HEK293T (cell line): ENCODE results near the gene CTIF.

ENCODE experiments used
- CTCF ChIA-PET: fragments of 350-600 bp; formaldehyde crosslinking; extraction: SDS; loops from one replicate; lab custom pipeline; 2021; ENCODE audit warnings: antibody characterized with exemption, inconsistent platforms; lab: Yijun Ruan, JAX
- POLR2A ChIA-PET: fragments of 350-600 bp; formaldehyde crosslinking; extraction: SDS; loops from one replicate; lab custom pipeline; 2020; ENCODE audit warnings: antibody characterized with exemption, inconsistent platforms; lab: Yijun Ruan, JAX
- DNase-seq: peaks from one replicate; pipeline ENCODE4 v3.0.0; 2012; ENCODE audit warnings: mixed read lengths; ENCODE audit errors: extremely low spot score
- ARNT ChIP-seq: fragments of 450-650 bp; IDR thresholded peaks from 2 replicates; pipeline ENCODE4 v1.6.1; 2017; ENCODE audit warnings: mild to moderate bottlenecking
- BHLHE40 ChIP-seq: fragments of 450-650 bp; IDR thresholded peaks from 2 replicates; pipeline ENCODE4 v1.6.1; 2016; ENCODE audit warnings: mild to moderate bottlenecking, moderate library complexity, borderline replicate concordance
- CTBP1 ChIP-seq: fragments of 450-650 bp; IDR thresholded peaks from 2 replicates; pipeline ENCODE4 v1.6.1; 2016; ENCODE audit warnings: borderline replicate concordance
- ELF4 ChIP-seq: fragments of 450-650 bp; IDR thresholded peaks from 2 replicates; pipeline ENCODE4 v1.6.1; 2017; ENCODE audit warnings: antibody characterized with exemption
- FOXA1 ChIP-seq: fragments of 450-650 bp; IDR thresholded peaks from 2 replicates; pipeline ENCODE4 v1.6.1; 2016; ENCODE audit warnings: mild to moderate bottlenecking
- FOXK2 ChIP-seq: fragments of 450-650 bp; IDR thresholded peaks from 2 replicates; pipeline ENCODE4 v1.6.1; 2016; ENCODE audit warnings: mild to moderate bottlenecking
- FOXM1 ChIP-seq: fragments of 450-650 bp; IDR thresholded peaks from 2 replicates; pipeline ENCODE4 v1.6.1; 2017; ENCODE audit warnings: mild to moderate bottlenecking, borderline replicate concordance
- HDGF ChIP-seq: fragments of 450-650 bp; IDR thresholded peaks from 2 replicates; pipeline ENCODE4 v1.6.1; 2017; ENCODE audit warnings: antibody characterized with exemption, borderline replicate concordance
- L3MBTL2 ChIP-seq: fragments of 450-650 bp; conservative IDR thresholded peaks from 2 replicates; pipeline ENCODE4 v1.6.1; 2016; ENCODE audit warnings: mild to moderate bottlenecking
- LEF1 ChIP-seq: fragments of 450-650 bp; IDR thresholded peaks from 2 replicates; pipeline ENCODE4 v1.6.1; 2017; ENCODE audit warnings: mild to moderate bottlenecking, borderline replicate concordance
- NFRKB ChIP-seq: fragments of 450-650 bp; IDR thresholded peaks from 2 replicates; pipeline ENCODE4 v1.6.1; 2016; ENCODE audit warnings: mild to moderate bottlenecking, moderate library complexity
- PKNOX1 ChIP-seq: fragments of 450-650 bp; IDR thresholded peaks from 2 replicates; pipeline ENCODE4 v1.6.1; 2016
- SP1 ChIP-seq: fragments of 450-650 bp; IDR thresholded peaks from 2 replicates; pipeline ENCODE4 v1.6.1; 2017
- SUZ12 ChIP-seq: fragments of 450-650 bp; IDR thresholded peaks from 2 replicates; pipeline ENCODE4 v1.6.1; 2016; ENCODE audit warnings: mild to moderate bottlenecking
- TARDBP ChIP-seq: fragments of 450-650 bp; IDR thresholded peaks from 2 replicates; pipeline ENCODE4 v1.6.1; 2016
- ZNF384 ChIP-seq: fragments of 450-650 bp; IDR thresholded peaks from 2 replicates; pipeline ENCODE4 v1.6.1; 2016

The CTIF gene

GRCh38 chr18:48638896-48639771 is 100.3 kb downstream of the CTIF start:
- POLR2A ChIA-PET = no interaction called here
- DNase-seq = no peak
- TF ChIP-seq ARNT (no peak), HDGF (no peak), NFRKB (no peak), TARDBP (no peak), SUZ12 (no peak)
- CTCF ChIA-PET = no interaction called here

GRCh38 chr18:48639772-48640432 is 101.1 kb downstream of the CTIF start:
- TF ChIP-seq BHLHE40 = no peak
- DNase-seq = no peak
- ChIA-PET POLR2A (no interaction called here), CTCF (interaction anchor here (1.1 kb wide), 1 partner anchor 92 kb away, joined by 3 read pairs; no protein-coding TSS in a partner anchor)

- CTCF ChIA-PET = interaction anchor here (1.1 kb wide), 1 partner anchor 93 kb away, joined by 3 read pairs; no protein-coding TSS in a partner anchor
- no peak for TF ChIP-seq SP1
- no peak for TF ChIP-seq NFRKB
- no peak for TF ChIP-seq CTBP1
- no peak for TF ChIP-seq ELF4
- TF ChIP-seq FOXK2 = no peak
- TF ChIP-seq HDGF = no peak
- TF ChIP-seq ZNF384 = no peak
- TF ChIP-seq TARDBP = no peak
- no peak for TF ChIP-seq BHLHE40
- TF ChIP-seq SUZ12 = no peak
- no peak for TF ChIP-seq L3MBTL2
- TF ChIP-seq FOXA1 = no peak
- TF ChIP-seq PKNOX1 = no peak
- no peak for TF ChIP-seq FOXM1
- DNase-seq = no peak
- POLR2A ChIA-PET = no interaction called here
Measured at GRCh38 chr18:48640566-48641270, 101.9 kb downstream of the CTIF start.

- ChIA-PET POLR2A (no interaction called here), CTCF (no interaction called here)
- DNase-seq = no peak
- TF ChIP-seq ARNT (no peak), BHLHE40 (no peak), FOXK2 (no peak)
Measured at GRCh38 chr18:48641981-48642380, 103.2 kb downstream of the CTIF start.

- POLR2A ChIA-PET = no interaction called here
- CTCF ChIA-PET = no interaction called here
- no peak for TF ChIP-seq BHLHE40
- no peak for TF ChIP-seq ELF4
- TF ChIP-seq TARDBP = no peak
- no peak for TF ChIP-seq SP1
- TF ChIP-seq FOXM1 = no peak
- no peak for TF ChIP-seq HDGF
- no peak for TF ChIP-seq L3MBTL2
- no peak for TF ChIP-seq ZNF384
- TF ChIP-seq FOXK2 = no peak
- TF ChIP-seq PKNOX1 = no peak
- TF ChIP-seq NFRKB = no peak
- TF ChIP-seq SUZ12 = no peak
- no peak for TF ChIP-seq ARNT
- TF ChIP-seq FOXA1 = no peak
- no peak for TF ChIP-seq LEF1
- no peak for TF ChIP-seq CTBP1
- no peak for DNase-seq
Measured at GRCh38 chr18:48642503-48642902, 103.7 kb downstream of the CTIF start.

GRCh38 chr18:48643262-48643661 is 104.4 kb downstream of the CTIF start:
- TF ChIP-seq FOXM1 (no peak), NFRKB (no peak), FOXK2 (no peak), LEF1 (no peak), FOXA1 (no peak), ARNT (no peak), CTBP1 (no peak), ELF4 (no peak), L3MBTL2 (no peak), TARDBP (no peak), HDGF (no peak), BHLHE40 (no peak)
- ChIA-PET POLR2A (no interaction called here), CTCF (no interaction called here)
- no peak for DNase-seq

GRCh38 chr18:48644029-48644428 is 105.2 kb downstream of the CTIF start:
- TF ChIP-seq NFRKB (no peak), HDGF (no peak), FOXM1 (no peak), FOXA1 (no peak), L3MBTL2 (no peak), FOXK2 (no peak), TARDBP (no peak), LEF1 (no peak), ELF4 (no peak), PKNOX1 (no peak), ARNT (no peak), ZNF384 (no peak), CTBP1 (no peak), BHLHE40 (no peak), SP1 (no peak)
- DNase-seq = no peak
- ChIA-PET CTCF (no interaction called here), POLR2A (no interaction called here)
